ENCODE measurements around the gene CREBRF.

- TF ChIP-seq POLR2AphosphoS5 (IDR thresholded peaks at IDR 0.05; ENCODE audit: insufficient read depth in 1 of 2, low read depth in 1 of 2) (no peak), CTCF (IDR thresholded peaks at IDR 0.05) (no peak)
These were observed 9.0 kb downstream of the CREBRF start for GRCh38 chr5:173065155-173065554.

Measured in vagina (tissue), 2 donors.